Lower leg skin (tissue), 3 donors: ENCODE results near the gene ZFAND3.

Experiments used
- POLR2A ChIP-seq, 2 donors: fragments of 450-650 bp; IDR thresholded peaks; one replicate each; pipeline ENCODE4 v1.6.1; 2016 to 2017; ENCODE audit warnings: antibody characterized with exemption in 2 of 2, mild to moderate bottlenecking in 1 of 2, moderate library complexity in 1 of 2
- TF ChIP-seq, protein P1 (sequence below), 3 donors: fragments of 450-650 bp; IDR thresholded peaks; one replicate each; pipeline ENCODE4 v1.5.1; 2016; ENCODE audit warnings: antibody characterized with exemption in 3 of 3, mild to moderate bottlenecking in 3 of 3, moderate library complexity in 2 of 3

DNA sequence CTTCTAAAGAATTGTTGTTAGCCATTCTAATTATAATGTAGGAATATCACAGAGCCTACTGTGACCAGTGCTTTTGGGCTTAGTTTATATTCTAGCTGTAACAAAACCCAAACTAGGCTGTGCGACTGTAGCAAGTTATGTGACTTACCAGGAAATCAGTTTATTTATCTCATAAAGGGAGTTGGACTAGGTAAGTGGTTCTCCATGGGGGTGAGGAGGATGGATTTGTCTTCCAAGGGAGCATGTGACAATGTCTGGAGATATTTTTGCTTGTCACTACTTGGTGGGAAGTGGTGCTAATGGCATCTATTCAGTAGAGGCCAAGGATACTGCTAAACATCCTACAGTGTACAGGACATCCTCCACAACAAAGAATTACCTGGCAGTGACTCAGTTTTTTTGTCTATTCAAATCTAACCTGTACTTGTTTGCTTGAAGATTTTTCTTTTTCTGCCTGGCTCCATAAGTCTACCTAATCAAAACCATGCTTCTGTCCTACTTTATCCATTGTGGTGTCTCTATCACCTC is 32.5 kb downstream of the ZFAND3 start:
- TF ChIP-seq, protein P1, sequence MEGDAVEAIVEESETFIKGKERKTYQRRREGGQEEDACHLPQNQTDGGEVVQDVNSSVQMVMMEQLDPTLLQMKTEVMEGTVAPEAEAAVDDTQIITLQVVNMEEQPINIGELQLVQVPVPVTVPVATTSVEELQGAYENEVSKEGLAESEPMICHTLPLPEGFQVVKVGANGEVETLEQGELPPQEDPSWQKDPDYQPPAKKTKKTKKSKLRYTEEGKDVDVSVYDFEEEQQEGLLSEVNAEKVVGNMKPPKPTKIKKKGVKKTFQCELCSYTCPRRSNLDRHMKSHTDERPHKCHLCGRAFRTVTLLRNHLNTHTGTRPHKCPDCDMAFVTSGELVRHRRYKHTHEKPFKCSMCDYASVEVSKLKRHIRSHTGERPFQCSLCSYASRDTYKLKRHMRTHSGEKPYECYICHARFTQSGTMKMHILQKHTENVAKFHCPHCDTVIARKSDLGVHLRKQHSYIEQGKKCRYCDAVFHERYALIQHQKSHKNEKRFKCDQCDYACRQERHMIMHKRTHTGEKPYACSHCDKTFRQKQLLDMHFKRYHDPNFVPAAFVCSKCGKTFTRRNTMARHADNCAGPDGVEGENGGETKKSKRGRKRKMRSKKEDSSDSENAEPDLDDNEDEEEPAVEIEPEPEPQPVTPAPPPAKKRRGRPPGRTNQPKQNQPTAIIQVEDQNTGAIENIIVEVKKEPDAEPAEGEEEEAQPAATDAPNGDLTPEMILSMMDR (IDR thresholded peaks at IDR 0.05): no peak
- no peak for TF ChIP-seq POLR2A (IDR thresholded peaks at IDR 0.05)
